HG03354 (cell line): Measurements from ENCODE around the gene MIAT.
A peak's percentile ranks its signal among the peaks of the same experiment; 100 is the strongest.
"Not testable (repeated sequence)": the region's sequence is repeated elsewhere in the genome, so short reads cannot be mapped to it uniquely, and the experiment has no call there.

Experiments used
- ATAC-seq: cut with Tn5 transposase; IDR thresholded peaks from one replicate; pipeline ENCODE4 v1.9.1; 2021; ENCODE audit warnings: mild to moderate bottlenecking; ENCODE audit not compliant: unreplicated experiment, poor library complexity, severe bottlenecking

Gene MIAT

GRCh38 chr22:26689513-26690301 is 32.3 kb downstream of the MIAT start:
- ATAC-seq: no peak

- no peak for ATAC-seq
Observed at GRCh38 chr22:26690654-26691376, 33.4 kb downstream of the MIAT start.

- no peak for ATAC-seq
Observed at GRCh38 chr22:26691377-26691716, 34.0 kb downstream of the MIAT start.

- no peak for ATAC-seq
Observed at GRCh38 chr22:26692215-26692614, 34.8 kb downstream of the MIAT start.

GRCh38 chr22:26697151-26697550 is 39.8 kb downstream of the MIAT start:
- no peak for ATAC-seq

- no peak for ATAC-seq
Observed at GRCh38 chr22:26700462-26700861, 43.1 kb downstream of the MIAT start.

- ATAC-seq: no peak
Observed at GRCh38 chr22:26700886-26701285, 43.5 kb downstream of the MIAT start.

- ATAC-seq: no peak
Observed at GRCh38 chr22:26701323-26701722, 43.9 kb downstream of the MIAT start.

- ATAC-seq: no peak
Observed at GRCh38 chr22:26702906-26703830, 45.8 kb downstream of the MIAT start.

- not testable (repeated sequence) for ATAC-seq
Observed at GRCh38 chr22:26705379-26705778, 48.0 kb downstream of the MIAT start.

- no peak for ATAC-seq
Observed at GRCh38 chr22:26707090-26707489, 49.7 kb downstream of the MIAT start.

GRCh38 chr22:26707581-26707980 is 50.2 kb downstream of the MIAT start:
- no peak for ATAC-seq

GRCh38 chr22:26708256-26709009 is 51.0 kb downstream of the MIAT start:
- no peak for ATAC-seq

- no peak for ATAC-seq
Observed at GRCh38 chr22:26709617-26710390, 52.4 kb downstream of the MIAT start.

- ATAC-seq: peak; percentile 51
Observed at GRCh38 chr22:26711205-26711963, 54.0 kb downstream of the MIAT start.

GRCh38 chr22:26712158-26712557 is 54.8 kb downstream of the MIAT start:
- ATAC-seq: no peak

GRCh38 chr22:26713823-26714449 is 56.5 kb downstream of the MIAT start:
- ATAC-seq: no peak

- ATAC-seq: no peak
Observed at GRCh38 chr22:26714971-26715370, 57.6 kb downstream of the MIAT start.
